HTR-8/SVneo (cell line): ENCODE data around the gene TNPO3.

ENCODE experiments used
- DNase-seq: peaks from one replicate; pipeline ENCODE4 v3.0.0; 2011; ENCODE audit warnings: low spot score, mixed read lengths; ENCODE audit not compliant: insufficient read length
- FAIRE-seq: peaks from 2 replicates; lab custom pipeline; 2011; peaks lifted over from hg19 to GRCh38; lab: Jason Lieb, UNC

Gene TNPO3

GRCh38 chr7:128928882-128929788 lies 125.8 kb downstream of the TNPO3 start:
- DNase-seq (no peak), FAIRE-seq (no peak)

- DNase-seq: no peak
- FAIRE-seq: no peak
Measured at GRCh38 chr7:128928159-128928813, 126.6 kb downstream of the TNPO3 start.

GRCh38 chr7:128924707-128925588 lies 130.0 kb downstream of the TNPO3 start:
- no peak for FAIRE-seq

GRCh38 chr7:128923411-128923800 lies 131.5 kb downstream of the TNPO3 start:
- DNase-seq: no peak
- no peak for FAIRE-seq

More at GRCh38 chr7:128924707-128925588, 130.0 kb downstream of the TNPO3 start:
- no peak for DNase-seq

GRCh38 chr7:128922496-128923410 lies 132.2 kb downstream of the TNPO3 start:
- no peak for FAIRE-seq

GRCh38 chr7:128921866-128922440 lies 133.0 kb downstream of the TNPO3 start:
- FAIRE-seq (no peak), DNase-seq (no peak)

More at GRCh38 chr7:128922496-128923410, 132.2 kb downstream of the TNPO3 start:
- DNase-seq: no peak

- FAIRE-seq: no peak
- no peak for DNase-seq
Measured at GRCh38 chr7:128920913-128921582, 133.9 kb downstream of the TNPO3 start.

GRCh38 chr7:128919881-128920799 lies 134.8 kb downstream of the TNPO3 start:
- FAIRE-seq (no peak), DNase-seq (no peak)

GRCh38 chr7:128919241-128919640 lies 135.7 kb downstream of the TNPO3 start:
- FAIRE-seq (no peak), DNase-seq (no peak)

- DNase-seq: no peak
- no peak for FAIRE-seq
Measured at GRCh38 chr7:128918016-128918665, 136.8 kb downstream of the TNPO3 start.

GRCh38 chr7:128917122-128917521 lies 137.8 kb downstream of the TNPO3 start:
- FAIRE-seq (no peak), DNase-seq (no peak)

- DNase-seq: no peak
- FAIRE-seq: no peak
Measured at GRCh38 chr7:128916643-128916915, 138.3 kb downstream of the TNPO3 start.

- FAIRE-seq (no peak), DNase-seq (no peak)
Measured at GRCh38 chr7:128915841-128916642, 138.9 kb downstream of the TNPO3 start.

GRCh38 chr7:128915271-128915819 lies 139.6 kb downstream of the TNPO3 start:
- no peak for FAIRE-seq
- no peak for DNase-seq

GRCh38 chr7:128914566-128915151 lies 140.3 kb downstream of the TNPO3 start:
- DNase-seq (no peak), FAIRE-seq (no peak)
